Measurements from ENCODE around the gene CCNDBP1. TPM values are rescaled to one million over a fixed set of nuclear protein-coding genes. Genes with fewer than 3 reads are reported as not detected.

CCNDBP1 gene
- total and polyA plus RNA-seq, 11 donors = 29.3 to 70.1 (median 59.0) TPM

DNA sequence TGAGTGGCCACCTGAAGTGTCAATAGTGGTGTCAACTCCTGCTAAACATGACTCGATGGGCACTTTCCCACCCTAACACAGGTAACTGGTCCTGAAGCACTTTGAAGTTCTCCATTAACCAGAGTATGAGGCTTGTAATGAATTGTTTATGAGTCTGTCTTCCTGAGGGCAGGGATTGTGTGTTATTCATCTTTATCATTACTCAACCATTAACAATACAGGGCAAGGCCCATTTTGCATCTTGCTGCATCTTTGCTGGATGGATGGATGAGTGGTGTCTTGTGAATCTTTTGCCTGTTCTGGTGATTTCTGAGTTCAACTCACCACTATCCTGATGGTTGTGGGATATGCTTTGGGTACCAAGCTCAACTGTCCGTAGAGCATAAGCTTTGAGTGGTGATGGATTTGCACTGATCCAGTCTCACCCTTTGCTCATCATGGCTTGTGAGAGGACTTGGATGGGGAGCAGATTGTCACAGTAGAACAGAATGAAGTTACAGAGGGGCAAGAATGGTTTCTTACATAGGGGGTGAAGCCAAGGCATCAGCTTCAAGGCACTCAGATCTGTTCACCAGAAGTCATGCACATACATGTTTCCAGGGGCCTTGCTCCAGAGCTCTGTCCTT lies 57.9 kb downstream of the CCNDBP1 start:
- no peak for DNase-seq

DNA sequence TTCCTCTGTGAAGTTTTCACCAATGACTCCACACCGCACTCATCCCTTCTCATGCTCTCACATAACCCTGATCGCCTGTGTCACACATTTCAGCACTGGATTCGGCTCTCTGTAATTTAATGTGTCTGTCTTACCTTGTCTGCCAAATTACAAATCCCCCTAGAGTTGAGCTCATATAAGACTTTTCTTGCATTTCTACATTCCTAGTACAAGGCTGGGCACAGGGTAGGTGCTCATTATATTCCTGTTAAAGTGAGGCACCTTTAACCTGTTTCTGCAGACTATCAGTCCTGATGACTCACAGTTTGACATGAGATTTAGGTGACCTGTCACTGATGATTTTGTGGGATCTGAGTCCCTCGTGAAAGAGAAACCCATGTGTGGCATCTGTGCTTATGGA lies 58.9 kb downstream of the CCNDBP1 start:
- H3K4me1 ChIP-seq = no peaks in the 10 kb centered on the region
- no peaks in the 10 kb centered on the region for H3K9me3 ChIP-seq
- no peak for TF ChIP-seq POLR2A (IDR thresholded peaks at IDR 0.05)
- TF ChIP-seq, protein P1, sequence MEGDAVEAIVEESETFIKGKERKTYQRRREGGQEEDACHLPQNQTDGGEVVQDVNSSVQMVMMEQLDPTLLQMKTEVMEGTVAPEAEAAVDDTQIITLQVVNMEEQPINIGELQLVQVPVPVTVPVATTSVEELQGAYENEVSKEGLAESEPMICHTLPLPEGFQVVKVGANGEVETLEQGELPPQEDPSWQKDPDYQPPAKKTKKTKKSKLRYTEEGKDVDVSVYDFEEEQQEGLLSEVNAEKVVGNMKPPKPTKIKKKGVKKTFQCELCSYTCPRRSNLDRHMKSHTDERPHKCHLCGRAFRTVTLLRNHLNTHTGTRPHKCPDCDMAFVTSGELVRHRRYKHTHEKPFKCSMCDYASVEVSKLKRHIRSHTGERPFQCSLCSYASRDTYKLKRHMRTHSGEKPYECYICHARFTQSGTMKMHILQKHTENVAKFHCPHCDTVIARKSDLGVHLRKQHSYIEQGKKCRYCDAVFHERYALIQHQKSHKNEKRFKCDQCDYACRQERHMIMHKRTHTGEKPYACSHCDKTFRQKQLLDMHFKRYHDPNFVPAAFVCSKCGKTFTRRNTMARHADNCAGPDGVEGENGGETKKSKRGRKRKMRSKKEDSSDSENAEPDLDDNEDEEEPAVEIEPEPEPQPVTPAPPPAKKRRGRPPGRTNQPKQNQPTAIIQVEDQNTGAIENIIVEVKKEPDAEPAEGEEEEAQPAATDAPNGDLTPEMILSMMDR (IDR thresholded peaks at IDR 0.05) = no peak
- H3K27me3 ChIP-seq = no peaks in the 10 kb centered on the region
- no peak for ATAC-seq
- no peak overlapping the region for H3K4me3 ChIP-seq
- DNase-seq = no peak
- WGBS, 4 donors = 85 to 91% (median 89%) methylated on average over 4 of the region's 4 CpGs
- H3K27ac ChIP-seq = no peak overlapping the region
- intact Hi-C loops (cut with DNase I) = loop anchor here in 1 of 10 donors (5.0 kb wide), 1 partner anchor 303 kb away; no protein-coding TSS in a partner anchor
- no peaks in the 10 kb centered on the region for H3K36me3 ChIP-seq

More for the DNA sequence above, 57.9 kb downstream of the CCNDBP1 start:
- no peak for ATAC-seq
- Histone ChIP-seq H3K27ac (no peak overlapping the region), H3K27me3 (no peaks in the 10 kb centered on the region), H3K9me3 (no peaks in the 10 kb centered on the region), H3K4me3 (no peak overlapping the region), H3K4me1 (no peaks in the 10 kb centered on the region), H3K36me3 (no peaks in the 10 kb centered on the region)
- TF ChIP-seq, protein P1 (IDR thresholded peaks at IDR 0.05) = no peak
- TF ChIP-seq POLR2A (IDR thresholded peaks at IDR 0.05) = no peak
- WGBS, 4 donors = 93 to 98% (median 94%) methylated on average over 2 of the region's 2 CpGs
- intact Hi-C loops (cut with DNase I) = loop anchor here in 1 of 10 donors (5.0 kb wide), 1 partner anchor 304 kb away; no protein-coding TSS in a partner anchor

DNA sequence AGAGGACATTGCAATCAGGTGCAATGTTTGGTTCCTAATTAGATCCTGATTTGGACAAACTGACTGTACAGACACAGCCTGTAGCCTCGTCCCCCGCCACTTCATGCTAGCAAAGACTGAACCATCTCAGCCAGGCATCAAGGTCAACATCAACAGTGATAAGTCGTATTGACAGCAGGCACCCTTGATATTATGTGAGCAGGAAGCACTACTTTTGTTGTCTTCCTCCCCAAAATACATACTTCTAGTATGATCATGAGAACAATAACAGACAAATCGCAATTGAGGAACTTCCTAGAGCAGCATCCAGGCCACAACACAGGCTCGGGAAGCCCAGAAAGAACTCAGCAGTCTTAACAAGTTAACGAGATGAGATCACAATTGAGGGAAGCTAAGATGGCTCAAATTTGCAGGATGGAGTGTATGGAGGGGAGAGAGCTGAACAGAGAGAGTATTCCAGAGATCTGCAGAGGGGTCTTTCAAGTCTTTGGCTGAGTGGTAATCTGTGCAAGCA lies 61.1 kb downstream of the CCNDBP1 start:
- no peak for DNase-seq
- 61 to 66% (median 65%) methylated on average over 6 of the region's 6 CpGs for WGBS, 4 donors

More for the DNA sequence above, 61.1 kb downstream of the CCNDBP1 start:
- H3K27me3 ChIP-seq = no peaks in the 10 kb centered on the region
- no peaks in the 10 kb centered on the region for H3K9me3 ChIP-seq
- no peak overlapping the region for H3K4me3 ChIP-seq
- no peaks in the 10 kb centered on the region for H3K4me1 ChIP-seq
- H3K36me3 ChIP-seq = no peaks in the 10 kb centered on the region
- intact Hi-C loops (cut with DNase I) = no loop called here
- no peak overlapping the region for H3K27ac ChIP-seq
- ATAC-seq = no peak
- TF ChIP-seq POLR2A (IDR thresholded peaks at IDR 0.05) = no peak
- TF ChIP-seq, protein P1 (IDR thresholded peaks at IDR 0.05) = no peak

Other genes starting within 250 kb of the CCNDBP1 start
- gene UBR1, start 79.4 kb upstream of the CCNDBP1 start, total RNA-seq = 10 to 100 TPM; 21.0 to 38.9 (median 25.9) TPM
- gene UBR1, start 79.4 kb upstream of the CCNDBP1 start, polyA plus RNA-seq = 10 to 100 TPM in 1 of 2 donors, 1 to 10 TPM in 1; 4.9 to 10.4 TPM
- gene TMEM62, start 51.8 kb upstream of the CCNDBP1 start, total RNA-seq = 10 to 100 TPM in 6 of 9 donors, 1 to 10 TPM in 3; 8.5 to 18.5 (median 12.8) TPM
- gene TMEM62, start 51.8 kb upstream of the CCNDBP1 start, polyA plus RNA-seq = 10 to 100 TPM in 1 of 2 donors, 1 to 10 TPM in 1; 8.2 to 15.8 TPM
- 1 to 10 TPM in 1 of 9 donors, under 1 TPM in 1, not detected in 7; 0.52 to 1.7 TPM for gene EPB42, start 35.6 kb downstream of the CCNDBP1 start, total RNA-seq
- gene EPB42, start 35.6 kb downstream of the CCNDBP1 start, polyA plus RNA-seq = under 1 TPM; 0.08 to 0.15 TPM
- 1 to 10 TPM in 1 of 9 donors, not detected in 8; 1.2 TPM for gene TGM5, start 81.5 kb downstream of the CCNDBP1 start, total RNA-seq
- gene TGM5, start 81.5 kb downstream of the CCNDBP1 start, polyA plus RNA-seq = not detected
- gene TGM7, start 116.9 kb downstream of the CCNDBP1 start, total RNA-seq = not detected
- not detected for gene TGM7, start 116.9 kb downstream of the CCNDBP1 start, polyA plus RNA-seq
- gene LCMT2, start 145.2 kb downstream of the CCNDBP1 start, total RNA-seq = 1 to 10 TPM; 4.2 to 9.1 (median 6.4) TPM
- 1 to 10 TPM; 1.2 to 5.4 TPM for gene LCMT2, start 145.2 kb downstream of the CCNDBP1 start, polyA plus RNA-seq
- 10 to 100 TPM in 7 of 9 donors, 1 to 10 TPM in 2; 7.6 to 17.2 (median 12.4) TPM for gene ZSCAN29, start 185.6 kb downstream of the CCNDBP1 start, total RNA-seq
- gene ZSCAN29, start 185.6 kb downstream of the CCNDBP1 start, polyA plus RNA-seq = 1 to 10 TPM; 6.4 to 9.3 TPM
- gene TUBGCP4, start 185.7 kb downstream of the CCNDBP1 start, total RNA-seq = 10 to 100 TPM in 7 of 9 donors, 1 to 10 TPM in 2; 9.1 to 16.7 (median 12.5) TPM
- gene TUBGCP4, start 185.7 kb downstream of the CCNDBP1 start, polyA plus RNA-seq = 10 to 100 TPM in 1 of 2 donors, 1 to 10 TPM in 1; 5.9 to 14.5 TPM

Data from heart left ventricle (tissue), 16 donors.